H1 (cell line): Measurements from ENCODE around the gene FERMT2.

ENCODE experiments used
- BCL11A ChIP-seq, 2 experiments: IDR thresholded peaks; one replicate each; pipeline ENCODE4 v1.6.1; 2011; ENCODE audit warnings: low read depth in 2 of 2, low read length in 2 of 2, mild to moderate bottlenecking in 2 of 2
- EZH2 ChIP-seq: fragments of 200-600 bp; sonication (generic); IDR thresholded peaks from 2 replicates; pipeline ENCODE4 v1.7.1; 2012; ENCODE audit warnings: low read depth, mild to moderate bottlenecking, moderate library complexity, low read length, inconsistent platforms; ENCODE audit not compliant: severe bottlenecking
- GTF2F1 ChIP-seq: IDR thresholded peaks from 2 replicates; pipeline ENCODE4 v1.6.1; 2012; ENCODE audit warnings: low read depth, low read length, improper control_type of control experiment, borderline replicate concordance
- HDAC6 ChIP-seq: IDR thresholded peaks from one replicate; pipeline ENCODE4 v1.7.1; 2012; ENCODE audit warnings: low read depth, mild to moderate bottlenecking, inconsistent platforms, low read length, moderate library complexity
- MAFK ChIP-seq: IDR thresholded peaks from 2 replicates; pipeline ENCODE4 v1.6.1; 2012; ENCODE audit warnings: low read depth, mild to moderate bottlenecking, improper control_type of control experiment, low read length
- POLR2A ChIP-seq, 2 experiments: IDR thresholded peaks; 1 replicate in 1 of 2; 2 replicates in 1 of 2; pipeline ENCODE4 v1.6.1; 2011; ENCODE audit warnings: low read depth in 2 of 2, low read length in 2 of 2, mild to moderate bottlenecking in 2 of 2; ENCODE audit errors: control extremely low read depth in 1 of 2
- POLR2AphosphoS5 ChIP-seq: IDR thresholded peaks from 2 replicates; pipeline ENCODE4 v1.6.1; 2011; ENCODE audit warnings: low read depth, low read length
- RAD21 ChIP-seq, 2 experiments: IDR thresholded peaks in 1 of 2; conservative IDR thresholded peaks in 1 of 2; 2 replicates each; pipeline ENCODE4 v1.6.1; 2011; ENCODE audit warnings: low read depth in 2 of 2, low read length in 2 of 2, improper control_type of control experiment in 1 of 2, inconsistent platforms in 1 of 2, mild to moderate bottlenecking in 1 of 2, moderate library complexity in 1 of 2
- RXRA ChIP-seq: IDR thresholded peaks from 2 replicates; pipeline ENCODE4 v1.6.1; 2011; ENCODE audit warnings: low read depth, mild to moderate bottlenecking, low read length, moderate library complexity; ENCODE audit not compliant: insufficient read depth
- SP1 ChIP-seq: IDR thresholded peaks from 2 replicates; pipeline ENCODE4 v1.6.1; 2011; ENCODE audit warnings: low read depth, low read length
- TCF12 ChIP-seq: IDR thresholded peaks from 2 replicates; pipeline ENCODE4 v1.6.1; 2011; ENCODE audit warnings: low read depth, mild to moderate bottlenecking, low read length
- TF ChIP-seq, protein P1 (sequence below): IDR thresholded peaks from 2 replicates; pipeline ENCODE4 v1.6.1; 2011; ENCODE audit warnings: low read length, improper control_type of control experiment
- TF ChIP-seq, protein P2 (sequence below), 3 experiments: IDR thresholded peaks; 1 replicate in 2 of 3; 2 replicates in 1 of 3; pipeline versions ENCODE4 v1.5.1 to v1.6.1; 2011; ENCODE audit warnings: low read length in 3 of 3, mild to moderate bottlenecking in 3 of 3, inconsistent platforms in 2 of 3, low read depth in 1 of 3, moderate library complexity in 1 of 3; ENCODE audit not compliant: insufficient read depth in 1 of 3; ENCODE audit errors: control extremely low read depth in 1 of 3
- TF ChIP-seq, protein P3 (sequence below): IDR thresholded peaks from 2 replicates; pipeline ENCODE4 v1.6.1; 2012; ENCODE audit warnings: inconsistent platforms

DNA sequence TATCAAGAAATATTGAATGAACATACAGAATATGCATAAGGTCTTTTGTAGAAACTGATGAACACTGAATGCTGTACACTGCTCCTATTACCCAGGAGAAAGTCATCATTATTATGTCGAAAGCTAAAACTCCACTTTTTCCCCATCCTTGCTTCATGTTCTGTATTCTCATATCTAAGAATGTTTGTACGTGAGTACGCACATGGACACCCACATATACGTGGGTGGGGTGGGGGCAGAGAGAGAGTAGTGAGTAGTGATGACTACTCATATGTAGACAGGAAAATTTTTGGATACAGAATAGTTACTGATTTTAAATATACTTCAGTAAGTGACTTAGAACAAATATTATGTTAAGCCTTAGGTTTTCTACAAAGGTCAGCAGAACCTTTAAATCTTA, 75.1 kb downstream of the FERMT2 start:
- TF ChIP-seq, protein P1, sequence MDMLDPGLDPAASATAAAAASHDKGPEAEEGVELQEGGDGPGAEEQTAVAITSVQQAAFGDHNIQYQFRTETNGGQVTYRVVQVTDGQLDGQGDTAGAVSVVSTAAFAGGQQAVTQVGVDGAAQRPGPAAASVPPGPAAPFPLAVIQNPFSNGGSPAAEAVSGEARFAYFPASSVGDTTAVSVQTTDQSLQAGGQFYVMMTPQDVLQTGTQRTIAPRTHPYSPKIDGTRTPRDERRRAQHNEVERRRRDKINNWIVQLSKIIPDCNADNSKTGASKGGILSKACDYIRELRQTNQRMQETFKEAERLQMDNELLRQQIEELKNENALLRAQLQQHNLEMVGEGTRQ: no peak
- no peak for TF ChIP-seq POLR2A (IDR thresholded peaks at IDR 0.05; ENCODE audit: control extremely low read depth in 1 of 2, low read depth in 2 of 2, low read length in 2 of 2)
- no peak for TF ChIP-seq EZH2
- TF ChIP-seq, protein P2, sequence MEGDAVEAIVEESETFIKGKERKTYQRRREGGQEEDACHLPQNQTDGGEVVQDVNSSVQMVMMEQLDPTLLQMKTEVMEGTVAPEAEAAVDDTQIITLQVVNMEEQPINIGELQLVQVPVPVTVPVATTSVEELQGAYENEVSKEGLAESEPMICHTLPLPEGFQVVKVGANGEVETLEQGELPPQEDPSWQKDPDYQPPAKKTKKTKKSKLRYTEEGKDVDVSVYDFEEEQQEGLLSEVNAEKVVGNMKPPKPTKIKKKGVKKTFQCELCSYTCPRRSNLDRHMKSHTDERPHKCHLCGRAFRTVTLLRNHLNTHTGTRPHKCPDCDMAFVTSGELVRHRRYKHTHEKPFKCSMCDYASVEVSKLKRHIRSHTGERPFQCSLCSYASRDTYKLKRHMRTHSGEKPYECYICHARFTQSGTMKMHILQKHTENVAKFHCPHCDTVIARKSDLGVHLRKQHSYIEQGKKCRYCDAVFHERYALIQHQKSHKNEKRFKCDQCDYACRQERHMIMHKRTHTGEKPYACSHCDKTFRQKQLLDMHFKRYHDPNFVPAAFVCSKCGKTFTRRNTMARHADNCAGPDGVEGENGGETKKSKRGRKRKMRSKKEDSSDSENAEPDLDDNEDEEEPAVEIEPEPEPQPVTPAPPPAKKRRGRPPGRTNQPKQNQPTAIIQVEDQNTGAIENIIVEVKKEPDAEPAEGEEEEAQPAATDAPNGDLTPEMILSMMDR (IDR thresholded peaks at IDR 0.05; ENCODE audit: control extremely low read depth in 1 of 3, insufficient read depth in 1 of 3, low read depth in 1 of 3, low read length in 3 of 3): no peak
- TF ChIP-seq RXRA: no peak
- TF ChIP-seq, protein P3, sequence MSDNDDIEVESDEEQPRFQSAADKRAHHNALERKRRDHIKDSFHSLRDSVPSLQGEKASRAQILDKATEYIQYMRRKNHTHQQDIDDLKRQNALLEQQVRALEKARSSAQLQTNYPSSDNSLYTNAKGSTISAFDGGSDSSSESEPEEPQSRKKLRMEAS: no peak
- TF ChIP-seq BCL11A (IDR thresholded peaks at IDR 0.05; ENCODE audit: low read depth in 2 of 2, low read length in 2 of 2): no peak
- TF ChIP-seq HDAC6: no peak
- no peak for TF ChIP-seq POLR2AphosphoS5
- no peak for TF ChIP-seq GTF2F1
- TF ChIP-seq TCF12: no peak
- TF ChIP-seq SP1: no peak
- TF ChIP-seq RAD21 (IDR thresholded peaks at IDR 0.05 in 1 of 2, conservative IDR thresholded peaks at IDR 0.05 in 1 of 2; ENCODE audit: low read depth in 2 of 2, low read length in 2 of 2): no peak
- no peak for TF ChIP-seq MAFK
